ENCODE measurements around the gene ERN1. TPM values are rescaled to one million over a fixed set of nuclear protein-coding genes. Genes with fewer than 3 reads are reported as not detected.
"Not testable (repeated sequence)": the region's sequence is repeated elsewhere in the genome, so short reads cannot be mapped to it uniquely, and the experiment has no call there.

The ERN1 gene
- total and polyA plus RNA-seq, 2 of the 8 experiments (the other 6 are each of a cell fraction or from before 2014, with no cell fraction given): 1.8 to 3.9 TPM

- not testable (repeated sequence) for H3K4me2 ChIP-seq (ENCODE audit: insufficient read depth in 1 of 2, low read depth in 2 of 2, low read length in 2 of 2); H3K4me3 ChIP-seq (ENCODE audit: extremely low read depth in 1 of 4, insufficient read depth in 2 of 4, low read depth in 3 of 4, low read length in 4 of 4); H3K9me3 ChIP-seq (ENCODE audit: insufficient read depth in 2 of 2, low read depth in 1 of 2, low read length in 1 of 2); H3K27ac ChIP-seq (ENCODE audit: low read depth, low read length); H2BK12ac ChIP-seq (ENCODE audit: low read depth, low read length); H2BK120ac ChIP-seq (replicated peaks; ENCODE audit: low read depth, low read length); H3K36me3 ChIP-seq (ENCODE audit: control insufficient read depth in 2 of 4, insufficient read depth in 4 of 4, low read length in 3 of 4); H2BK20ac ChIP-seq (ENCODE audit: low read length); H3K79me2 ChIP-seq (ENCODE audit: control insufficient read depth in 1 of 2, insufficient read depth in 2 of 2, low read length in 2 of 2); H3K23me2 ChIP-seq (ENCODE audit: low read depth, low read length); H2BK5ac ChIP-seq (ENCODE audit: low read depth, low read length); H4K91ac ChIP-seq (replicated peaks; ENCODE audit: insufficient read length, low read length); H2AFZ ChIP-seq (ENCODE audit: low read length); H3K79me1 ChIP-seq (ENCODE audit: low read depth, low read length); FAIRE-seq; H3K9ac ChIP-seq (replicated peaks in 1 of 4; ENCODE audit: extremely low read depth in 1 of 4, low read depth in 3 of 4, low read length in 3 of 4); H3K4ac ChIP-seq (replicated peaks; ENCODE audit: insufficient read length, low read depth, low read length); H2BK15ac ChIP-seq (ENCODE audit: low read length); H3K27me3 ChIP-seq (replicated peaks in 1 of 4; ENCODE audit: control insufficient read depth in 3 of 4, extremely low read depth in 1 of 4, insufficient read depth in 3 of 4, low read length in 3 of 4); H3K4me1 ChIP-seq (replicated peaks in 1 of 4; ENCODE audit: control insufficient read depth in 3 of 4, insufficient read depth in 4 of 4, low read length in 3 of 4); H2AK5ac ChIP-seq (ENCODE audit: low read depth, low read length); DNase-seq (ENCODE audit: low read depth in 1 of 2, low spot score in 2 of 2); H4K5ac ChIP-seq (ENCODE audit: insufficient read length, low read depth, low read length); H4K8ac ChIP-seq (ENCODE audit: extremely low read depth, insufficient read depth, low read length); H3K56ac ChIP-seq (replicated peaks; ENCODE audit: insufficient read length, low read depth, low read length); H3K18ac ChIP-seq (ENCODE audit: extremely low read depth, low read length); H4K20me1 ChIP-seq (replicated peaks in 1 of 2; ENCODE audit: control insufficient read depth in 1 of 2, insufficient read depth in 2 of 2, low read length in 2 of 2); H3K23ac ChIP-seq (ENCODE audit: insufficient read length); H3K14ac ChIP-seq (ENCODE audit: insufficient read length)
- WGBS, 2 experiments (ENCODE audit: extremely low coverage in 1 of 2, insufficient coverage in 1 of 2, insufficient read length in 1 of 2, insufficient replicate concordance in 2 of 2, low coverage in 1 of 2, low lambda C conversion rate in 2 of 2, missing lambda C conversion rate in 1 of 2): 81% methylated on average over 4 of the region's 4 CpGs; no CpG with 5 or more reads in 1 of the 2 experiments
- ChIA-PET POLR2A (ENCODE audit: partially characterized antibody) (interaction anchor here (5.5 kb wide), 1 partner anchor 33 kb away, joined by 38 read pairs; no protein-coding TSS in a partner anchor), CTCF (ENCODE audit: partially characterized antibody) (interaction anchor here (0.6 to 1.1 kb wide), 6 partner anchors 11 to 189 kb away, joined by 3 to 8 read pairs (median 5); no protein-coding TSS in a partner anchor)
Observed at GRCh38 chr17:64179024-64179423, 49.1 kb upstream of the ERN1 start.
